GM21515 (cell line): ENCODE data around the gene TANK.
"Not testable (repeated sequence)": the region's sequence is repeated elsewhere in the genome, so short reads cannot be mapped to it uniquely, and the experiment has no call there.

ENCODE experiments used
- ATAC-seq: cut with Tn5 transposase; IDR thresholded peaks from one replicate; pipeline ENCODE4 v1.9.1; 2021; ENCODE audit not compliant: unreplicated experiment

The TANK gene

GRCh38 chr2:161160226-161161073 is at the start of gene TANK:
Gene TANK, plus strand, starts transcription at chr2:161160428. Its CDS starts 19,235 bp downstream, at chr2:161179663.
- peak; percentile 90 for ATAC-seq

- no peak for ATAC-seq
Observed at GRCh38 chr2:161111531-161111930, 48.7 kb upstream of the TANK start.

DNA sequence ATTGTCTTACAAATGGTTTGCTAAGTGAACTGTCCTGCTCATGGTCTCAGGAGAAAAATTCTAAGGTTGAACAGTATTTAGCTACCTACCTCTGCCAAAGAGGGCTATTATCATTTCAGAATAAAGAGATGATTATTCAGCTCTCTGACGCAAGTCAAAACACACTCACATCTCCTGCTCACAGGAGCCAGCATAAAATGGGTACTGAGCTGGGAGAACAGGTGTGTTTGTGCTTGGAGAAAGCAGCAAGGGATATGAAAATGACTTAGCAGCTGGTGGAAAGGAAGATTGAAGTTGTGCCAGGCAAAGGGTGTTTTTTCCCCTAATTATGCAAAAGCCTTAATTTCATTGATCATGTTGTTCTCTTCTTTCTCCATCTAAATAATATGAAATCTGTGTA is 47.3 kb upstream of the TANK start:
- ATAC-seq: no peak

DNA sequence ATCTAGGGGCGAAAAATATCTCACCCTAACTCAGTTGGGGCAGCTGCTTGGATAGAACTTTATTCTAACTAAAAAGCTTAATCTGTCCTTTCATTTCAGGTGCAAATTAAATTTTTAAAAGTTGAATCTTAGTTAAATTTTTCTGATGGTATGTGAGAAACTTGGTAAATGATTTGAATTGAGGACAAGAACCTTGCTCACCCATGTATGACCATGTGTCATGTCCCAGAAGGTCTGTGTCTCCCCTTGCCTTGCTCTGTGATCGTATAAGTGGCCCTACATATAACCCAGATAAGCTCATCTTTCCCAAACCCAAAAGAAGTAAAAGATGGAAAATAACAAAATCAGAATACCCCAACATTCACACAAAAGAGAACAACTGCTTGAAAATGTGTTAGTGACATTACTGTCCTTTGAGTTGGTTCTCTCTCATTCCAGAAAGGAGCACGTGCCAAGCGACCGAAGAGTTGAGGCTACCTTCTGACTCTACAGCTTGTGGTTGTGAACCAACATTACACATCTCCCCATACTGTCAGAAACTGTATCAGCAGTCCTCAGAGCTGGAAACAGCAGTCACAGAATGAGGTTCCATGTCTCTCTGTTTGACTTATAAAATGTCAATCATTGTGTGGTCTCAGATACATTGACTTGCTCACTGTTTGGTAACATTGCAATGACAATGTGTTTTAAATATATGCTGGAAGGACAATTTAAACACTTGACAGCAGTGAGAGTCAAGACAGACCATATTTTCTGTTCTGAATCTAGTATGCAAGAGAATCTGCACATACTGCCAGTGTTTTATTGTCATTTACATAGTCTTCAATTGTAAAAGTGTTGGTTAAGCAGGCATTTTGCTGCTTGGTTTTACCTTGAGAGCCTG is 46.3 kb upstream of the TANK start:
- ATAC-seq: no peak

DNA sequence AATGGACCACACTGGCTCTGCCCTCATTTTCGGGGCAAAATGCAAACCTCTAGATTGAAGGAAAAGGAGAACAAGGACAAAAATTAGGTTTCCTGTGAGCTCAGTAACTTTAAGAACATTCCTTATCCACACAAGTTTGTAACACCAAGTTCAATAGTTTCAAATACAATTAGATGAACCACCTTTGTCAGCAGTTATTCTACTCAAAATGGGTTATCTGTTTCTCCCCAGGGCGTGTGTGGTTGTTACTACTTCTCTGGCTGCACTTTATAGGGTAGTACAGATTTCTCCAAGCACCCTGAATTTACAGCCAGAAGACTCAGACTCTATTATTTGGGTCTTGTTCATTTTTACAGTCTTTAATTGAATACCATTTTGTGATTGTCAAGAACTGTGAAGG is 45.0 kb upstream of the TANK start:
- ATAC-seq: no peak

DNA sequence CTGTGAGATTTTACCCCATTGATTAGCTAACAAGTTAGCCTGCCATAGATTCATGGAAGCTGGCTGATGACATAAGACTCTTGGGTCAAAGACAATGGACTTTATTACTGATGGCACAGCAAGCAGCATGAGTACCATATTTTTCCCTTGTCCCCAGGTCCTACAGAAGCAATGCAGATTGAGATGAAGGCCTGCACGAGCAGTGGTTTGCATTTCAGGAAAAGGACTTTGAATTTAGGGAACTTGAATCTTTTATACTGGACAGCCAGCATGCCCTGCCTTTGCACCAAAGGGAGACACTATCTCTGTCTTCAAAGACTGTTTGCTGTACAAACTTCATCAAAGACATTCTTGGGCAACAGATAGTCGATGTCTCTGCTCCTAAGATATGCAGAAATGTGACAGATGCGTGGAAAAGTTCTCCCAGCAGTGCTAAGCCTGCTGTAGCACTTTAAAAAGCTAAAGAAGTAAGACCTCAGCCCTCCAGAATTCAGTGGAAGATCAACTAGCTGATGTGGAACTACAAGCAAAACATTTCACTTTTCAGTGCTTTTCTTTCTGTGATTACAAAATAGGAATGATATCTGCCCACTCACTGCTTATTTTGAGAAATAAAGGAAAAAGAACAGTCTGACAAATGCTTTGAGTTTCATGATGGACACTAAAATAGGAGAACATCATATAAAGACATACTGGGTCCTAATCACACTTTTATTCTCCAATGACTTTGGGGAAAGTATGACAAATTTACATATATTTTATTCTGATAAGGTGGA is 44.4 kb upstream of the TANK start:
- ATAC-seq: no peak

DNA sequence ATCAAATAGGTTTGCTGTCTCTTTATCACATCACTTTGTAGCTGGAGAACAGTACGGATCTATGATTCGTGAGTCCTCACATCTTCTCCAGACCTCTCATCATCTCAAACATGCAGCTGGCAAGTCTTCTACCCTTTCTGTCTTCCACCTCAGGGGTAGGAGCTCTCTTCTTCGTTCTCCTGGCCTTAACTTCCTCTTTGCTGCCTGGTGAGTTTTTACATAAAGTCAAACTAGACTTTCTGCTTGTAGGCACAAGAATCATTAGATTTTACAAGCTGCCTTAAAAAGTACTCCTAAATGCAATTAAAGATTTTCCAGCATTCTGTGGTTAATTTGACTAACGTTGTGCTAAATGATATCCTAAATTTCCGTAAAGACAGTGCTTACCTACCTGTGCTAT is 43.7 kb upstream of the TANK start:
- no peak for ATAC-seq

- no peak for ATAC-seq
Observed at GRCh38 chr2:161117506-161117905, 42.7 kb upstream of the TANK start.

- ATAC-seq: no peak
Observed at GRCh38 chr2:161118722-161119121, 41.5 kb upstream of the TANK start.

DNA sequence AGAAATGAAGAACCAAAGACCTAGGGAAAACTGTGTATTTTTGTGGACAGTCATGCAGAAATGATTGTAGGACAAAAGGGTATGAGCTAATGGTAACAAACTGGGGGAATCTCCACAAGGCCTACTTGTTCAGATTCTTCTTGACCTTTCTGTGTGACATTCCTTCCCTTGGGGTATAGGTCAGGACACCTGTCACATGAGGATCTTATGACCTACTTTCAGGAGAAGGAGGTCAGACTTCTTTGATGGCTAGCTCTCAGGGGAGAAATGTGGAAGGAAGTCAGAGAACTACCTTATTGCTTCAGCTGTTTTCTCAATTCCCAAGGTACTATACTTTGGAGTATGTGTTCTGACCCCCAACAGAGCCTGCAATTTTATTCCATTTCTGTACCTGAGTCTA is 40.7 kb upstream of the TANK start:
- ATAC-seq: no peak

GRCh38 chr2:161120775-161121174 is 39.5 kb upstream of the TANK start:
- ATAC-seq: no peak

- ATAC-seq: no peak
Observed at GRCh38 chr2:161121622-161122021, 38.6 kb upstream of the TANK start.

DNA sequence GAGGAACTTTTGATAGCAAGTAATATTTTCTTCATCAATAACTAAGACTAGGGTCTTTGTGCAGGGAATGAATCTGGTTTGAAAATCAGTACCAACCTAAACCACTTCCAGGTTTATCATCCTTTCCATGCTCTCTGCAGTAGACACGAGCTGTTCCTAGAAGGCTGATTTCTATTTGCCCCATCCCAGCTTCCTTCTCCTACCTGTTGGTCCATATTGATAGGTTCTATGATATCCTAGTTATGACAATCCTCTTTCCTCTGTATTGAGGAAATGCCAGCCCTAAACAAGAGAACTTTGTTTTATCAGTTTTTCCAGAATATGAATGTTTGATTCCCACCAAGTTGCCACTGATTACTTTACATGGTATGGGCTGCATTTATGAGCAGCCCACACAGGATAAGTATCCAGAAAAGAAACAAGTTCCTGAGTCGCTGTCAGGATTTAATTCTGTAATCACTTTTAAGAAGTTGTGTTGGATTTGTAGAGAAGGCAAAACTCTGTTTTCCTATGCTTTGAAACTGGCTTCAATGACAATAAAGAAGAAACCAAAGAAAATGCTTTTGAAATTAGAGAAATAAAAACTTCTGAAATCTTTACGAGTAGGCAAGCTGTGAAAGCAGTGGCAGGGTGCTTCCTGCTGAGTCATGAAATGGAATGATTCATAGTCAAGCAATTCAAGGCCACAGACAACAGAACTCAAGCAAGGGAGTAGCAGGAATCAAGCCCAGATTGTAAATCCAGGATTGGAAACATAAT is 37.3 kb upstream of the TANK start:
- no peak for ATAC-seq

- ATAC-seq: no peak
Observed at GRCh38 chr2:161123531-161124030, 36.6 kb upstream of the TANK start.

GRCh38 chr2:161124201-161124600 is 36.0 kb upstream of the TANK start:
- no peak for ATAC-seq

GRCh38 chr2:161128885-161129284 is 31.3 kb upstream of the TANK start:
- no peak for ATAC-seq

- ATAC-seq: no peak
Observed at GRCh38 chr2:161130354-161130753, 29.9 kb upstream of the TANK start.

DNA sequence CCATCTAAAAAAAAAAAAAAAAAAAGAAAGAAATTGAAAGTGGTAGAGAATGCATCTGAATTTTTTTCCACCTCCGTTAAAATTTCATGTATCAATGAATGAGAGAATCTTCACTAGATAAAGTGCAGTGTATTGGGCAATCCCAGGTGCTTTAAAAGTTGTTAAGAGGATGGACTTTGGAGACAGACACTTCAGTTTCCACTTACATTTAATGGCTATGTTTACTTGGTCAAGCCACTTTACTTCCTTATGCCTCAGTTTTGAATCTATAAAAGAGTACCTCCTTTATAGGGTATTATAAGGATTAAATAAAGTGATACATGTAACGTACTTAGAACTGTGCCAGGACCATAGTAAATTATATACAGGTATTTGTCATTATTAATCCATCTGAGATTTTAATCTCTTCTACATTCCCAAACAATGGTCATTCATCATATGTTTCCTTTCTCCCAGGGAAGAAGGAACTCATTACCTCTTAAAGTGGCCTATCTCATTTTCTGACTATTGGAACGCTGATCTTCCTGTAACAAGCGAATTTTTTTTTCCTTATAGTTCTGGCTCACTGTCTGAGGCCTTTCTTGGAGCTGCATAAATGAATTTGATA is 29.1 kb upstream of the TANK start:
- no peak for ATAC-seq

GRCh38 chr2:161131804-161132203 is 28.4 kb upstream of the TANK start:
- ATAC-seq: no peak

DNA sequence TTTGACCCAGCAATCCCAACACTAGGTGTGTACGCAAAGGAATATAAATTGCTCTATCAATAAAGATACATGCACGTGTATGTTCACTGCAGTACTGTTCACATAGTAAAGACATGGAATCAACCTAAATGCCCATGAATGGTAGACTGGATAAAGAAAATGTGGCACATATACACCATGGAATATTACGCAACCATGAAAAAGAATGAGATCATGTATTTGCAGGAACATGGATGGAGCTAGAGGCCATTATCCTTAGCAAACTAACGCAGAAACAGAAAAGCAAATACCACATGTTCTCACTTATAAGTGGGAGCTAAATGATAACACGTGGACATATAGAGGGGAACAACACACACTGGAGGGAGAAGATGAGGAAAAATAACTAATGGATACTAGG is 27.8 kb upstream of the TANK start:
- not testable (repeated sequence) for ATAC-seq
